Loucy (cell line): Measurements from ENCODE around the gene HS6ST3.

Experiments
- H2AFZ ChIP-seq: fragments of 200-600 bp; sonication (generic); 2 replicates; pipeline ENCODE4 v1.6.0; 2016; ENCODE audit warnings: antibody characterized with exemption, mild to moderate bottlenecking, low read length, moderate library complexity
- H3F3A ChIP-seq: fragments of 200-600 bp; 2 replicates; pipeline ENCODE4 v1.6.0; 2016; ENCODE audit warnings: antibody characterized with exemption, low read depth, mild to moderate bottlenecking
- H3K27me3 ChIP-seq: fragments of 200-600 bp; sonication (generic); 2 replicates; pipeline ENCODE4 v1.6.1; 2014; ENCODE audit warnings: low read length, mild to moderate bottlenecking; ENCODE audit not compliant: insufficient read depth, poor library complexity, severe bottlenecking
- H3K36me3 ChIP-seq: fragments of 200-600 bp; sonication (generic); 2 replicates; pipeline ENCODE4 v1.6.1; 2016; ENCODE audit warnings: low read length; ENCODE audit not compliant: insufficient read depth
- H3K4me1 ChIP-seq: fragments of 200-600 bp; sonication (generic); 2 replicates; pipeline ENCODE4 v1.5.1; 2014; ENCODE audit warnings: low read length, mild to moderate bottlenecking; ENCODE audit not compliant: insufficient read depth, poor library complexity, severe bottlenecking
- H3K4me2 ChIP-seq: fragments of 200-600 bp; sonication (generic); 2 replicates; pipeline ENCODE4 v1.6.0; 2014; ENCODE audit warnings: antibody characterized with exemption, low read length, low read depth, mild to moderate bottlenecking; ENCODE audit not compliant: poor library complexity, severe bottlenecking
- H3K4me3 ChIP-seq: fragments of 200-600 bp; sonication (generic); 2 replicates; pipeline ENCODE4 v1.5.1; 2014; ENCODE audit warnings: low read length, mild to moderate bottlenecking, mixed read lengths; ENCODE audit not compliant: poor library complexity, severe bottlenecking
- H3K79me2 ChIP-seq: fragments of 200-600 bp; sonication (generic); 2 replicates; pipeline ENCODE4 v1.6.1; 2014; ENCODE audit warnings: low read length; ENCODE audit not compliant: insufficient read depth
- H3K9ac ChIP-seq: fragments of 200-600 bp; sonication (generic); 2 replicates; pipeline ENCODE4 v1.6.0; 2014; ENCODE audit warnings: mild to moderate bottlenecking, low read depth, low read length, moderate library complexity; ENCODE audit not compliant: poor library complexity, severe bottlenecking
- H3K9me2 ChIP-seq: fragments of 200-600 bp; sonication (generic); replicated peaks from 2 replicates; pipeline ENCODE4 v1.6.1; 2016; ENCODE audit warnings: low read depth, low read length, mixed read lengths
- H3K9me3 ChIP-seq: fragments of 200-600 bp; sonication (generic); 2 replicates; pipeline ENCODE4 v1.6.1; 2014; ENCODE audit warnings: mild to moderate bottlenecking, antibody characterized with exemption, low read length, low read depth; ENCODE audit not compliant: insufficient read depth
- H4K20me1 ChIP-seq: fragments of 200-600 bp; sonication (generic); 2 replicates; pipeline ENCODE4 v1.6.0; 2014; ENCODE audit warnings: antibody characterized with exemption, low read length, mild to moderate bottlenecking; ENCODE audit not compliant: insufficient read depth, poor library complexity, severe bottlenecking
- CTCF ChIP-seq: fragments of 200-600 bp; sonication (generic); conservative IDR thresholded peaks from 2 replicates; pipeline ENCODE4 v1.5.1; 2014; ENCODE audit warnings: mild to moderate bottlenecking, antibody characterized with exemption, low read length
- EZH2phosphoT487 ChIP-seq: fragments of 200-600 bp; IDR thresholded peaks from 2 replicates; pipeline ENCODE4 v1.6.1; 2018; ENCODE audit warnings: antibody characterized with exemption, mild to moderate bottlenecking, moderate library complexity, borderline replicate concordance

Gene HS6ST3

GRCh38 chr13:96636001-96636709 is 546.2 kb downstream of the HS6ST3 start:
- Histone ChIP-seq H3K9me3 (no peaks in the 10 kb centered on the region), H3K79me2 (no peaks in the 10 kb centered on the region), H3K9me2 (no peaks in the 10 kb centered on the region), H3F3A (no peaks in the 10 kb centered on the region), H3K27me3 (no peaks in the 10 kb centered on the region), H3K4me2 (no peak overlapping the region), H4K20me1 (no peaks in the 10 kb centered on the region), H3K9ac (no peak overlapping the region), H2AFZ (no peak overlapping the region), H3K36me3 (no peaks in the 10 kb centered on the region), H3K4me1 (no peaks in the 10 kb centered on the region), H3K4me3 (no peak overlapping the region)
- TF ChIP-seq CTCF (no peak), EZH2phosphoT487 (no peak)

- H3K4me2 ChIP-seq = no peak overlapping the region
- TF ChIP-seq EZH2phosphoT487 = no peak
- TF ChIP-seq CTCF = no peak
- H3K36me3 ChIP-seq = no peaks in the 10 kb centered on the region
- no peaks in the 10 kb centered on the region for H3K9me3 ChIP-seq
- no peaks in the 10 kb centered on the region for H3K79me2 ChIP-seq
- no peak overlapping the region for H3K4me3 ChIP-seq
- no peak overlapping the region for H2AFZ ChIP-seq
- no peaks in the 10 kb centered on the region for H3K9me2 ChIP-seq
- H4K20me1 ChIP-seq = no peaks in the 10 kb centered on the region
- no peaks in the 10 kb centered on the region for H3F3A ChIP-seq
- H3K4me1 ChIP-seq = no peaks in the 10 kb centered on the region
- H3K27me3 ChIP-seq = no peaks in the 10 kb centered on the region
- no peak overlapping the region for H3K9ac ChIP-seq
Measured at GRCh38 chr13:96637039-96637438, 547.1 kb downstream of the HS6ST3 start.

- Histone ChIP-seq H4K20me1 (no peaks in the 10 kb centered on the region), H3K36me3 (no peaks in the 10 kb centered on the region), H3K9me2 (no peaks in the 10 kb centered on the region), H3K4me1 (no peaks in the 10 kb centered on the region), H3K79me2 (no peaks in the 10 kb centered on the region), H3F3A (no peaks in the 10 kb centered on the region), H3K4me3 (no peak overlapping the region), H3K9ac (no peak overlapping the region), H3K9me3 (no peaks in the 10 kb centered on the region), H3K27me3 (no peaks in the 10 kb centered on the region), H2AFZ (no peak overlapping the region), H3K4me2 (no peak overlapping the region)
- no peak for TF ChIP-seq CTCF
- no peak for TF ChIP-seq EZH2phosphoT487
Measured at GRCh38 chr13:96646101-96646500, 556.2 kb downstream of the HS6ST3 start.
